Tibial nerve (tissue), 4 donors: ENCODE data around the gene RFX7.

Experiments used
- EP300 ChIP-seq, 2 donors: sonication (generic); formaldehyde crosslinking; IDR thresholded peaks; one replicate each; pipeline ENCODE4 v1.6.1; 2017; ENCODE audit warnings: antibody characterized with exemption in 2 of 2, mild to moderate bottlenecking in 1 of 2
- POLR2A ChIP-seq, 2 donors: fragments of 450-650 bp; IDR thresholded peaks; one replicate each; pipeline ENCODE4 v1.6.1; 2017; ENCODE audit warnings: antibody characterized with exemption in 2 of 2, mild to moderate bottlenecking in 2 of 2, moderate library complexity in 2 of 2
- TF ChIP-seq, protein P1 (sequence below), 5 experiments: fragments of 200-600 bp in 3 of 5; fragments of 450-650 bp in 2 of 5; sonication (generic) in 3 of 5; IDR thresholded peaks; one replicate each; pipeline ENCODE4 v1.5.1; 2016 to 2019; ENCODE audit warnings: antibody characterized with exemption in 5 of 5, mild to moderate bottlenecking in 3 of 5, moderate library complexity in 2 of 5

DNA sequence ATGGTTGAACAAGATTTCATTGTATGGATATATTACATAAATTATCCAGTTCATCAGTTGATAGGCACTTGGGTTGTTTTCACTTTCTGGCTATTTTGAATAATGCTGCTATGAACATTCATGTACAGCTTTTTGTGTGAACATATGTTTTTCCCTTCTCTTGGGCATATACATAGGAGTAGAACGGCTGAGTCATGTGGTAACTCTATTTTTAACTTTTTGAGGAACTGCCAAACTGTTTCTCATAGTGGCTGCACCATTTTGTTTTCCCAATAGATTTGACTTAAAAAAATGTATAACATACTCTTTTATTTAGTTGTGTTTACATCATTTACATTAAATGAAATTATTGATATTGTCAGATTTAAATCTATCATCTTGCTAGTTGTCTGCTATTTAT is 28.8 kb upstream of the RFX7 start:
- TF ChIP-seq, protein P1, sequence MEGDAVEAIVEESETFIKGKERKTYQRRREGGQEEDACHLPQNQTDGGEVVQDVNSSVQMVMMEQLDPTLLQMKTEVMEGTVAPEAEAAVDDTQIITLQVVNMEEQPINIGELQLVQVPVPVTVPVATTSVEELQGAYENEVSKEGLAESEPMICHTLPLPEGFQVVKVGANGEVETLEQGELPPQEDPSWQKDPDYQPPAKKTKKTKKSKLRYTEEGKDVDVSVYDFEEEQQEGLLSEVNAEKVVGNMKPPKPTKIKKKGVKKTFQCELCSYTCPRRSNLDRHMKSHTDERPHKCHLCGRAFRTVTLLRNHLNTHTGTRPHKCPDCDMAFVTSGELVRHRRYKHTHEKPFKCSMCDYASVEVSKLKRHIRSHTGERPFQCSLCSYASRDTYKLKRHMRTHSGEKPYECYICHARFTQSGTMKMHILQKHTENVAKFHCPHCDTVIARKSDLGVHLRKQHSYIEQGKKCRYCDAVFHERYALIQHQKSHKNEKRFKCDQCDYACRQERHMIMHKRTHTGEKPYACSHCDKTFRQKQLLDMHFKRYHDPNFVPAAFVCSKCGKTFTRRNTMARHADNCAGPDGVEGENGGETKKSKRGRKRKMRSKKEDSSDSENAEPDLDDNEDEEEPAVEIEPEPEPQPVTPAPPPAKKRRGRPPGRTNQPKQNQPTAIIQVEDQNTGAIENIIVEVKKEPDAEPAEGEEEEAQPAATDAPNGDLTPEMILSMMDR (IDR thresholded peaks at IDR 0.05): no peak
- TF ChIP-seq EP300 (IDR thresholded peaks at IDR 0.05) (no peak), POLR2A (IDR thresholded peaks at IDR 0.05) (no peak)
